ENCODE data around the gene CACNA1I.

CACNA1I gene

GRCh38 chr22:39662686-39663052 lies 92.1 kb downstream of the CACNA1I start:
- Histone ChIP-seq H3K4me3 (ENCODE audit: insufficient read depth, low read length, poor library complexity, severe bottlenecking) (no peak overlapping the region), H3K9ac (ENCODE audit: low read length) (no peak overlapping the region), H3K9me2 (replicated peaks; ENCODE audit: insufficient read depth, low read length) (no peaks in the 10 kb centered on the region), H3K36me3 (ENCODE audit: low read length) (no peaks in the 10 kb centered on the region), H3K27ac (ENCODE audit: low read depth, low read length) (no peak overlapping the region), H4K20me1 (ENCODE audit: low read depth, low read length) (no peaks in the 10 kb centered on the region), H3K4me2 (ENCODE audit: low read depth, low read length, poor library complexity, severe bottlenecking) (no peak overlapping the region), H3K79me2 (ENCODE audit: insufficient read depth, low read length) (no peaks in the 10 kb centered on the region), H3K27me3 (ENCODE audit: low read length) (no peaks in the 10 kb centered on the region), H3K9me3 (ENCODE audit: insufficient read depth, low read length) (no peaks in the 10 kb centered on the region), H2AFZ (ENCODE audit: low read depth, low read length, severe bottlenecking) (no peak overlapping the region), H3F3A (ENCODE audit: insufficient read depth) (no peaks in the 10 kb centered on the region)
- no peak for TF ChIP-seq CTCF (IDR thresholded peaks at IDR 0.05; ENCODE audit: insufficient read depth, low read length, poor library complexity, severe bottlenecking)
- TF ChIP-seq EZH2phosphoT487 (conservative IDR thresholded peaks at IDR 0.05; ENCODE audit: low read length): no peak

- no peak overlapping the region for H2AFZ ChIP-seq (ENCODE audit: low read depth, low read length, severe bottlenecking)
- no peaks in the 10 kb centered on the region for H3K79me2 ChIP-seq (ENCODE audit: insufficient read depth, low read length)
- H3K9me3 ChIP-seq (ENCODE audit: insufficient read depth, low read length): no peaks in the 10 kb centered on the region
- no peak for TF ChIP-seq EZH2phosphoT487 (conservative IDR thresholded peaks at IDR 0.05; ENCODE audit: low read length)
- no peak for TF ChIP-seq CTCF (IDR thresholded peaks at IDR 0.05; ENCODE audit: insufficient read depth, low read length, poor library complexity, severe bottlenecking)
- no peaks in the 10 kb centered on the region for H3F3A ChIP-seq (ENCODE audit: insufficient read depth)
- no peaks in the 10 kb centered on the region for H3K27me3 ChIP-seq (ENCODE audit: low read length)
- H3K4me3 ChIP-seq (ENCODE audit: insufficient read depth, low read length, poor library complexity, severe bottlenecking): no peak overlapping the region
- H3K27ac ChIP-seq (ENCODE audit: low read depth, low read length): no peak overlapping the region
- no peak overlapping the region for H3K4me2 ChIP-seq (ENCODE audit: low read depth, low read length, poor library complexity, severe bottlenecking)
- H3K9me2 ChIP-seq (replicated peaks; ENCODE audit: insufficient read depth, low read length): no peaks in the 10 kb centered on the region
- no peaks in the 10 kb centered on the region for H3K36me3 ChIP-seq (ENCODE audit: low read length)
- H3K9ac ChIP-seq (ENCODE audit: low read length): no peak overlapping the region
- no peaks in the 10 kb centered on the region for H4K20me1 ChIP-seq (ENCODE audit: low read depth, low read length)
Measured at GRCh38 chr22:39663751-39664150, 93.2 kb downstream of the CACNA1I start.

DNA sequence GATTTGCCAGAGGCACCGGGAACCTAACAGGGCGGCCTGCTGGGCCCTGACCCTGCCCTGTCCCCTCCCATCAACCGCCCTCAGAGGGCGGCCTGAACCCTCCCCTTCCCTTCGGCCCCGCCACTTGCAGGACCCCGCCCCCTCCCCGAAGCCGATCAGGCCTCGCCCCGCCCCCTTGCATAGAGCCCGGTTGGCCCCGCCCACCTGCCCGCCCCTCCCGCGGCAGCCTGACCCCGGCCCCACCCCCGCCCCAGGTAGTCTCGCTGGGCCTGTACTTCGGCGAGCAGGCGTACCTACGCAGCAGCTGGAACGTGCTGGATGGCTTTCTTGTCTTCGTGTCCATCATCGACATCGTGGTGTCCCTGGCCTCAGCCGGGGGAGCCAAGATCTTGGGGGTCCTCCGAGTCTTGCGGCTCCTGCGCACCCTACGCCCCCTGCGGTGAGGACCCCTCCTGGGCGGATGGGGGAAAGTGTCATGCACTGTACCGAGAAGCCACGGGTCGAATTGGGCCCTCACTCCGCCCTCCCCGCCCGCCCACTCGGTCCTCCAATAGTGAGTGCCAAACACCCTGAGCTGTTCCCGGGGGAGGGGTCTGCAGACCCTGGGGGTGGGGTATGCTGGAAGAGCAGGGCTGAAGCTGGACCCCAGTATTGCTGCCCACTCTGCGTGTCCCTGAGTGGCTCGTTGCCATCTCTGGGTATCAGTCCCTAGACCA lies 94.1 kb downstream of the CACNA1I start:
- H3K36me3 ChIP-seq (ENCODE audit: low read length): no peaks in the 10 kb centered on the region
- H3K9me2 ChIP-seq (replicated peaks; ENCODE audit: insufficient read depth, low read length): no peaks in the 10 kb centered on the region
- no peaks in the 10 kb centered on the region for H3K27me3 ChIP-seq (ENCODE audit: low read length)
- H2AFZ ChIP-seq (ENCODE audit: low read depth, low read length, severe bottlenecking): no peak overlapping the region
- no peak overlapping the region for H3K9ac ChIP-seq (ENCODE audit: low read length)
- H3K4me2 ChIP-seq (ENCODE audit: low read depth, low read length, poor library complexity, severe bottlenecking): no peak overlapping the region
- H3K9me3 ChIP-seq (ENCODE audit: insufficient read depth, low read length): no peaks in the 10 kb centered on the region
- H3K27ac ChIP-seq (ENCODE audit: low read depth, low read length): no peak overlapping the region
- no peaks in the 10 kb centered on the region for H3F3A ChIP-seq (ENCODE audit: insufficient read depth)
- H3K79me2 ChIP-seq (ENCODE audit: insufficient read depth, low read length): no peaks in the 10 kb centered on the region
- H4K20me1 ChIP-seq (ENCODE audit: low read depth, low read length): no peaks in the 10 kb centered on the region
- no peak overlapping the region for H3K4me3 ChIP-seq (ENCODE audit: insufficient read depth, low read length, poor library complexity, severe bottlenecking)
- TF ChIP-seq CTCF (IDR thresholded peaks at IDR 0.05; ENCODE audit: insufficient read depth, low read length, poor library complexity, severe bottlenecking): no peak
- no peak for TF ChIP-seq EZH2phosphoT487 (conservative IDR thresholded peaks at IDR 0.05; ENCODE audit: low read length)

Data from SU-DHL-6 (cell line).